ENCODE results near the gene DMTF1. TPM values are rescaled to one million over a fixed set of nuclear protein-coding genes. Genes with fewer than 3 reads are reported as not detected.

Gene DMTF1
- total and polyA plus RNA-seq, 8 donors: 18.6 to 54.2 (median 27.8) TPM

- Histone ChIP-seq H3K36me3 (no peaks in the 10 kb centered on the region), H3K27ac (peak overlapping the region in 2 of 4 donors; percentile 84 to 85), H3K9me3 (no peaks in the 10 kb centered on the region), H3K27me3 (no peaks in the 10 kb centered on the region), H3K4me1 (peaks cover 5 to 15% (median 13%) of the 10 kb centered on the region in 3 donors), H3K4me3 (peak overlapping the region in 3 of 4 donors; percentile 46 to 88 (median 56))
- TF ChIP-seq, protein P1, sequence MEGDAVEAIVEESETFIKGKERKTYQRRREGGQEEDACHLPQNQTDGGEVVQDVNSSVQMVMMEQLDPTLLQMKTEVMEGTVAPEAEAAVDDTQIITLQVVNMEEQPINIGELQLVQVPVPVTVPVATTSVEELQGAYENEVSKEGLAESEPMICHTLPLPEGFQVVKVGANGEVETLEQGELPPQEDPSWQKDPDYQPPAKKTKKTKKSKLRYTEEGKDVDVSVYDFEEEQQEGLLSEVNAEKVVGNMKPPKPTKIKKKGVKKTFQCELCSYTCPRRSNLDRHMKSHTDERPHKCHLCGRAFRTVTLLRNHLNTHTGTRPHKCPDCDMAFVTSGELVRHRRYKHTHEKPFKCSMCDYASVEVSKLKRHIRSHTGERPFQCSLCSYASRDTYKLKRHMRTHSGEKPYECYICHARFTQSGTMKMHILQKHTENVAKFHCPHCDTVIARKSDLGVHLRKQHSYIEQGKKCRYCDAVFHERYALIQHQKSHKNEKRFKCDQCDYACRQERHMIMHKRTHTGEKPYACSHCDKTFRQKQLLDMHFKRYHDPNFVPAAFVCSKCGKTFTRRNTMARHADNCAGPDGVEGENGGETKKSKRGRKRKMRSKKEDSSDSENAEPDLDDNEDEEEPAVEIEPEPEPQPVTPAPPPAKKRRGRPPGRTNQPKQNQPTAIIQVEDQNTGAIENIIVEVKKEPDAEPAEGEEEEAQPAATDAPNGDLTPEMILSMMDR (IDR thresholded peaks at IDR 0.05): no peak
- DNase-seq: no peak
- ATAC-seq: no peak
- intact Hi-C loops (cut with DNase I): no loop called here
- 45 to 48% methylated on average over 9 of the region's 9 CpGs for WGBS, 2 donors
- FAIRE-seq: no peak
These were observed 65.9 kb downstream of the DMTF1 start for GRCh38 chr7:87217983-87218653.

DNA sequence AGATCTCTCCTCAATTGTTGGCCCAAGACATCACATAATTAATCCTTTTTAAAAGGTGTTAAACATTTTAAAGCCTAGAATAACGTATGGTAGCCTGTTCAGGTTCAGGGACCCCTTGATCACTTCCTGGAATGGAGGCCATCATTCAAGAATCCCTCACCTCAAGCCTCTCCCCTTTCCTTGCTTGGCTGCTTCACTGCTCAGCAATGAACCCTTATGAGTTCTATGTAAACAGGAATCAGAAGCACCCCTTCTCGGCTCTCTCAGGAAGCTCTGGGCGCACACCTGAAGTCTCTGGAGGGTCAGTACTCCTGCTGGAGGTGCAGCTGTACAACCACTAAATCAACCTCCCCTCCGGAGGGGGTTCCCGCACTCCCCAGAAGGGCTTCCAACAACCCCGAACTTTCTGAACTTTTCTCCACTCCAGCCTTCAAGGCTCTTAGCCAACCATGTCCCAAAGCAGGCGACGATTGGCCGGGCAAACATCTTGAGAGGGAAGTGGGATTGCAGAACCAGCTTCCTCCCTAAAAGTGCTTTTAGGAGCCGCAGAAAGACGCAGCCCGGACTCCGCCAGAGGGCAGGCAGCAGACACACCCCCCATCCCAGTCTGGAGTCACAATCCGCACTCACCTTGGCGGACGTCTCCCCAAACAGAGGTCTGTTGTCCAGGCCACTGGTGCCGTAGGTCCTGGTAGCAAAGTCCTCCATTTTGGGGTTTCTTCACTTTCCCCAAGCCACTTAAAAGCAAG is 66.7 kb downstream of the DMTF1 start:
- Histone ChIP-seq H3K4me1 (peaks cover 5 to 15% (median 13%) of the 10 kb centered on the region in 3 donors), H3K27me3 (no peaks in the 10 kb centered on the region), H3K4me3 (peak overlapping the region; percentile 46 to 88 (median 58)), H3K9me3 (no peaks in the 10 kb centered on the region), H3K36me3 (no peaks in the 10 kb centered on the region), H3K27ac (peak overlapping the region; percentile 56 to 85 (median 80))
- intact Hi-C loops (cut with DNase I): no loop called here
- TF ChIP-seq, protein P1 (IDR thresholded peaks at IDR 0.05): no peak
- ATAC-seq (peak; percentile 36 to 54 (median 46)), DNase-seq (peak; percentile 22 to 75 (median 58)), FAIRE-seq (no peak)
- 1 to 3% methylated on average over 17 of the region's 17 CpGs for WGBS, 2 donors

GRCh38 chr7:87219545-87220025 is 67.3 kb downstream of the DMTF1 start, which contains the start of gene TMEM243:
TMEM243 (minus strand) TSS chr7:87219732; CDS start chr7:87219503, 229 bp downstream.
- TF ChIP-seq, protein P1 (IDR thresholded peaks at IDR 0.05): peak in 1 of 4 donors; percentile 7
- Histone ChIP-seq H3K27me3 (no peaks in the 10 kb centered on the region), H3K27ac (peak within 1 kb of the TSS; percentile 56 to 85 (median 80)), H3K36me3 (no peaks in the 10 kb centered on the region), H3K9me3 (no peaks in the 10 kb centered on the region), H3K4me1 (peaks cover 5 to 15% (median 13%) of the 10 kb centered on the region in 3 donors), H3K4me3 (peak within 1 kb of the TSS; percentile 46 to 88 (median 58))
- DNase-seq (peak; percentile 61 to 84 (median 74)), FAIRE-seq (no peak), ATAC-seq (peak; percentile 77 to 89 (median 82))
- intact Hi-C loops (cut with DNase I): no loop called here
- WGBS, 2 donors: 0 to 1% methylated on average over 41 of the region's 41 CpGs

DNA sequence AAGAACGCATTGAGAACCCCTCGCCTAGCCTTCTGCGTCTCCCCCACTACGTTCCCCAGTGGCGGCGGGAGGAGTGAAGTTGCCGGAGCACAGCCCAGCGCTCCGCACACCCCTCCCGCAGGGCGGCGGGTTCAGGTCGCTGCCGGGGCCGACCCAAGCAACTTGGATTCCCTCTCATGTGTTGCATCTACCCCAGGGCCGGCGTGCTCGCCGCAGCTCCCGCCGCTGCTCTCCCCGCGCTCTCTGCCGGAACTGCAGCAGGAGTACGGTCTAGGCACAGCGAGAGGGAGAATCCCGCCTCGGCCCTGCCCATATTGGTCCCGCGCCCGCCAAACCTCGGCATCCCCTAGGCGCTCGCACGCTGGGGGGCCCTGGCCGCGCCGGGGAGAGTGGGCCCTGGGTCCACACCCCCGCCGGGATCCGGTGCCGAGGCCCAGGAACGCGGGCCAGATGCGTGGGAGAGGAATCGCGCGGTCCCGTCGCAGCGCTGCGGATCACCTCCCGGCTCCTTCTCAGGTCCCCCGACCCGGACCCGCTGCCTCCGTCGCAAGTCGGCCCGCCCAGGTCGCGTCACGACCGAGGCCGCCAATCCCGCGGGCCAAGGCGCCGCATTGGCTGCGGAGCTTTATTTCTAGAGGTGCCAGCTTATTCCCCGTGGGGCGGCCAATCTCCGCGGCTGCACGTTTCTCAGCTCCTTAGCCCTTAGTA is 67.9 kb downstream of the DMTF1 start:
- DNase-seq (peak; percentile 63 to 92 (median 80)), FAIRE-seq (no peak)

More for the DNA sequence above, 67.9 kb downstream of the DMTF1 start:
- Histone ChIP-seq H3K36me3 (no peaks in the 10 kb centered on the region), H3K4me1 (peaks cover 5 to 15% (median 13%) of the 10 kb centered on the region in 3 donors), H3K27me3 (no peaks in the 10 kb centered on the region), H3K27ac (peak overlapping the region; percentile 56 to 85 (median 80)), H3K9me3 (no peaks in the 10 kb centered on the region), H3K4me3 (peak overlapping the region; percentile 46 to 88 (median 58))
- peak; percentile 82 to 91 (median 84) for ATAC-seq
- 0% methylated on average over 58 to 75 of the region's 75 CpGs for WGBS, 2 donors
- TF ChIP-seq, protein P1 (IDR thresholded peaks at IDR 0.05): no peak
- intact Hi-C loops (cut with DNase I): no loop called here
